Stimulated activated CD8-positive, alpha-beta memory T cell treated with anti-CD3 and anti-CD28 coated beads, Interleukin-4, amount 100 ng/mL, for 24 hours (primary cell): ENCODE results near the gene CCR1.
"Not testable (repeated sequence)": the region's sequence is repeated elsewhere in the genome, so short reads cannot be mapped to it uniquely, and the experiment has no call there.

Source experiments
- DNase-seq: peaks from one replicate; pipeline ENCODE4 v3.0.0-alpha.2; 2020; ENCODE audit warnings: low read depth

The CCR1 gene

DNA sequence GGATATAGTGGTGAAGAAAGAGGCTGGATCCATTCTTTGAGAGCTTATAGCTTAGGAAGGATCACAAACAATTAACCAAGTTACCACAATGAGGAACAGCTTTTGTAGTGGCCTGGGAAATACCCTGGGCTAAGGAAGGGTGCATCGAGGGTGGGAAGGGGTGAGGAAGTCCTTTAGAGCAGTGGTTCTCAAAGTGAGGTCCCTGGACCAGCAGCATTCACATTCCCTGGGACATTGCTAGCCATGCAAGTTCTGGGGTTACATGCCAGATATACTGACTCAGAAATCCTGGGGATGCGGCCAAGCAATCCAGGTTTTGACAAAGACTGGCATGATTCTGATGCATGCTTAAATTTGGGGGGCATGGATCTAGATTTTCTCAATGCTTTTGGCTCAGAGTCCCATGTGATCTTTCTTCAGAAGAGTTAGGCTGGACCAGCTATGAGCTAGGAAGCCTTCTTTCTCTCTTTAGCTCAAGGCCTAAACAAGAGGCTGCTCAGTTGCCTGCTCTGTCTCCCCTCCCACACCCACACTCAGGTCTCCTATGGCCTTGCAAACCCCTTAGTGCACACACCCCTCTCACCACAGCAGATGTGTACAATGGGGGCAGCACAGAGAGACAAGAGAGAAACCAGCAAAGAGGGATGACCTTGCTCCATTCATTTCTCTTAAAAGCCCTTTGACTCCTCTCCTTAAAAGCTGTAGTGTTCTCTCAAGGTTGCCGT is 1.8 kb upstream of the CCR1 start:
- DNase-seq: no peak

DNA sequence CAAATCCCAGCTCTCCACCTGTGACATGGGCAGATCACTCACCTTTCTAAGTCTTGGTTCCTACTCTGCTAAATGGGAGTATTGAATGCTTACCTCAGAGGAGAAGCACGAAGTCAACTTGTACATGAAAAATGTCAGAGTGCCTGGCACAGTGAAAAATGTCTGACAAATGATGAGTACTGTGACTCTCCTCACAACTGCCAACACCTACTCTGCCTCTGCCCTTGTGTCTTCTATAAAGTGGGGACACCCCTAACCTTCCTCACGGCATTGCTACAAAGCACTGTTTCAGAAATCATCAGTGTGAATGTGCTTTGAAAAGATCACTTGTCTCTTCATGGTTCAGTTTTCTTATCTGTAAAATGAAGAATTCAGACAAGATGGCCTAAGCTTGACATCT is 940 bp upstream of the CCR1 start:
- DNase-seq: no peak

- not testable (repeated sequence) for DNase-seq
Measured at GRCh38 chr3:46207514-46207913, 599 bp downstream of the CCR1 start.

DNA sequence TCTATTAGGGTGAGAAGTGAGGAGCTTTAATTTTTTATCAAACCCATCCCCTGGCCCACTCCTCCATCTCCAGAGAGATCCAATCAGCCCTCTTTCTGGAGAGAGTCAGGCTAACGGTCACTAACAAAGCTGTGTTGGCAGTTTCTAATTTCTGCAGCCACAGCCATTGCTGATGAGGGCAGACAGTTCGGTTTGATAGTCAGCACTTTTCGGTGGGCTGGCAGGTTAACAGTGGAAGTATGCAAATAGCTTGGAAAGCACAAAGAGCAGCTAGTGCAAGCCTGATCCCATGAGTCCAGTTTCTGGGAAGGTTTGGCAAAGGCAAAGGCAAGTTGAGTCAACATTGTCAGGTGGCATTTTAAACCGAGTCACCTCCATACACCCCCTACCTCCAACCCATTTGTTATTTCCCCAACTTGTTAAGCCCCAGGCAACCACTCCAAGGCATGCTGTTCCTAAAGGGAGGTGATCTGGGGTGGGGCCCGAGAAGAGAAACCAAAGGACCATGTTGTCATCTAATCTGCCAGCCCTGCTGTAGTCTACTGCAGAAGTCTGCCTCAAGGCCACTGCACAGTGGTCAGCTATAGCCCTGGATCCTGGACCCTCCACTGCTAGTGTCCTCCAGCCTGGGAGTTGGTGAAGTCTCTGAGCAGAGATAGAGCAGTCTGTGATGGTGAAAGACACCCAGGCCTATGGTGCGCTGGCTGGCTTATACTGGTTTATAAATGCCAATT is 1.7 kb downstream of the CCR1 start:
- no peak for DNase-seq

- DNase-seq: no peak
Measured at GRCh38 chr3:46205286-46205960, 2.7 kb downstream of the CCR1 start.

DNA sequence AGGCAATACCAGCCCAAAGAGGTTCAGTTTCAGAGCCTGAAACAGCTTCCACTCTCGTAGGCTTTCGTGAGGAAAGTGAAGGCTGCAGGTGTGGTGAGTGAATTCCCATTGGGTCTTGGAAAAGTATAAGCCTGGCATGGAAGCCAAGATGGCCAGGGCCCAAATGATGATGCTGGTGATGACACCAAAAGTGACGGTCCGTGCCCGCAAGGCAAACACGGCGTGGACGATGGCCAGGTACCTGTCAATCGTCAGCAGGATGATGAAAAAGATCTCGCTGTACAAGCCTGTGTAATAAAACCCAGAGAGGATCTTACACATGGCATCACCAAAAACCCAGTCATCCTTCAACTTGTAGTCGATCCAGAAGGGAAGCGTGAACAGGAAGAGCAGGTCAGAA is 4.4 kb downstream of the CCR1 start:
- no peak for DNase-seq

- no peak for DNase-seq
Measured at GRCh38 chr3:46202535-46202934, 5.6 kb downstream of the CCR1 start.

- DNase-seq: no peak
Measured at GRCh38 chr3:46200790-46201189, 7.3 kb downstream of the CCR1 start.

DNA sequence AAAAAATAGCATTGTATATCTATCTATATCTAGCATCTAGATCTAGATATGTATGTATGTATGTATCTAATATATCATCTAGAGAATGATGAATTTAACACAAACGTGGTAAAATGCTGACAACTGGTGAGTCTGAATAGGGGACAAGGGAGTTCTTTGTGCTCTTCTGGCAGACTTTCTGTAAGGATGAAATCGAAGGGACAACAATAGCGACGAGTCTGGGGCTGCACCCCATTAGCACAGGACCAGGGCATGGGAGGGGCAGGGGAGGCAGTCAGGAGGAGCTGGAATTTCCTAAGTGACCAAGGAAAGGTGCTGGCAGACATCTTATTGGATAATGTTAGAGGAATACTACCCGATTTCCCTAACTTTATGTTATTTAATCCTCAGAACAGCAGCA is 7.9 kb downstream of the CCR1 start:
- no peak for DNase-seq

DNA sequence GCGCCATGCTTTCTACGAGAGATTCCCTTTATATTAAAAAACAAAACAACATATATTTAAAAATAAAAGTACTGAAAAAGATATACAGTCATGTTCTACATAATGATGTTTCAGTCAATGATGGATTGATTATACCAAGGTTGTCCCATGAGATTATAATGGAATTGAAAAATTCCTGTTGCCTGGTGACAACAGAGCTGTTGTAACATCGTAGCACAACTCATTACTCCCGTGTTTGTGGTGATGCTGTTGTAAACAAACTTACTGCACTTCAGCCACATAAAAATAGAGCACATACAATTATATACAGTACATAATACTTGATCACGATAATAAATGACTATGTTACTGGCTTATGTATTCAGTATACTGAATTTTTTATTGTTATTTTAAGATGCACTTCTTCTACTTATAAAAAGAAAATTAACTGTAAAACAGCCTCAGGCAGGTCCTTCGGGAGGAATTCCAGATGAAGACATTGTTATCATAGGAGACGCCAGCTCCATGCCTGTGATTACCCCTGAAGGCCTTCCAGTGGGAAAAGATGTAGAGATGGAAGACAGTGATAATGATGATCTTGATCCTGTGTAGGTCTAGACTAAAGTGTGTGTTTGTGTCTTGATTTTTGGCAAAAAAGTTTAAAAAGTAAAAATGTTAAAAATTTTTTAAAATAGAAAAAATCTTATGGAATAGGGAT is 11.7 kb downstream of the CCR1 start:
- no peak for DNase-seq

- no peak for DNase-seq
Measured at GRCh38 chr3:46194868-46195553, 13.1 kb downstream of the CCR1 start.

GRCh38 chr3:46193436-46193835 is 14.7 kb downstream of the CCR1 start:
- DNase-seq: no peak

DNA sequence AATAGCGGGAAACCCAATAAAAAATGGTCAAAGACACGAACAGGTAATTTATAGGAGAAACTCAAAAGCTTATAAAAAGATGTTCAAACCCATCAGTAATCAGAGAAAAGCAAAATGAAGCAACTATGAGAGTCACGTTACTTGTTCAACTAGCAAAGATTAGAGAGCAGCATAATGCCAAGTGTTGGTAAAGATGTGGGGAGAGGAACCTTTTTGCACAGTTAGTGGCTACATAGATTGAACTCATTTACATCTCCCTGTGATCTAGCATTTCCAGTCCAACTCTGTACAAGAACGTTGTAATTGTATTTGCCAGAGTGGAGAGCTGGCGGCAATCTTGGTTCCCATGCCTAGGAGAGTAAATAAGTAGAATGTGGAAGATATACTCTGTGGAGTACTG is 15.2 kb downstream of the CCR1 start:
- DNase-seq: no peak

DNA sequence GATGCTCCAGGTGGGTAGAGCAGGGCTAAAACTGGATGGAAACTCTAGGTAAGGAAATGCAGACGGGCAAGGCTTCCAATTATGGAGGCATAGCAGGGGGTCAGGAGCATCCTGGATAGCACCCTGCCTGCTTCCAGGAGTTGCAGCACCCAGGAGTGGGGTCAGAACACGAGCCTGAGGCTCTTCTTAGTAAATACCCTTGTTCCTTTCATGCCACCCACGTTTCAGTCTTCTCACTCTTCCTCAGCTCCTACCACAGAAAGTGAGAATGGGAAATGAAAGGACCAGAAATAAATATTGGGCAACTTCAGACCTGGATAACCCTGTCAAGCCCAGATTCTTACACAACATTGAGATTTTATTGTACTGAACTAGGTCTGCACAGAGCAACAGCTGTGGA is 16.4 kb downstream of the CCR1 start:
- no peak for DNase-seq

GRCh38 chr3:46188708-46189107 is 19.4 kb downstream of the CCR1 start:
- no peak for DNase-seq

GRCh38 chr3:46187876-46188275 is 20.2 kb downstream of the CCR1 start:
- DNase-seq: no peak

DNA sequence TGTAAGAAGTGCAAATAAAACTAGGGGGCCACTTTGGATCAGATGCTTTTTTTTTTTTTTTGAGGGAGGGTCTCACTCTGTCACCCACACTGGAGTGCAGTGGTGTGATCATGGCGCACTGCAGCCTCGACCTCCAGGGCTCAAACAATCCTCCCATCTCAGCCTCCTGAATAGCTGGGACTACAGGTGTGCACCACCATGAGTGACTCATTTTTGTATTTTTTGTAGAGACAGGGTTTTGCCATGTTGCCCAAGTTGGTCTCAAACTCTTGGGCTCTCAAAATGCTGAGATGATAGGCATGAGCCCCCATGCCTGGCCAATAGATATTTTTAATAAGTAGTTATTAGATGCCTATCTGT is 20.8 kb downstream of the CCR1 start:
- DNase-seq: no peak

DNA sequence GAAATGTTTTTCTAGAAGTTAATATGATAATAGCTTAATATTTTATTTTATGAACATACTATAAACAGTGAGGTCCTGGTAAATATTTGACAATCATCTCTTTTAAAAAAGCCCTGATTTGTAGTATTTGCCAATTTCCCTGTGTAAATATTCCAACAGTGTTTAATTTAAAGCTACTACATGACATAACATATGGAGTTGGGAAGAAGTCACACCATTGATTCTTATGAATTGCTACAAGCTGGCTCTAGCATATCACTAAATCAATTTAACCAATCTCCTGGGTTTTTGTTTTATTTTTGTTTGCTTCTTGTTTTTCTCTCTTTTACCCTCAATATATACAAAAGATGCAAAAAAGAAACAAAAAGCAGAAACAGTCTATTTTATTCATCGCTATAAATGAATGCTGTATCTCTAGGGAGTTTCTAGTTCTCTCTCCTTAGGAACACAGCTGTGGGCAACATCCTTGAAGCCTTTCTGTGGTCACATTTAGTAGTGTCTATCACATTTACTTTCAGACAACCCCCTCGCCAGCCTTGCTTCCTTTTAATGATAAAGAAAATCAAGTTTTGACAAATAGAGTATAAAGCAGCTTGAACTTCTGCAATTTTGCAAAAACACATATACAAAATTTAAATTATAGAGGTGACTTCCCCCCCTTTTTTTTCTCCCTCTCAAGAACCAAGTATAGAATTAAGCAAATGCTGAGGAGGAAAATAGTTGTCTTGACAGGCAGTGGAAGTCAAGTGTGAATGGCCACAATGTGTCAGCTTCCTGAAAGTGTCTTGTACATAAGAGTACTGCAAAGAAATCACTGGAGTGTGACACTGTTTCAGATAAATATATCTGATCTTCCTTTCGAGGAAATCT is 21.4 kb downstream of the CCR1 start:
- no peak for DNase-seq

GRCh38 chr3:46184469-46184868 is 23.6 kb downstream of the CCR1 start:
- DNase-seq: no peak

- DNase-seq: no peak
Measured at GRCh38 chr3:46183330-46183729, 24.8 kb downstream of the CCR1 start.
